ENCODE data around the gene KNOP1.
A peak's percentile ranks its signal among the peaks of the same experiment; 100 is the strongest.

GRCh38 chr16:19700319-19700781 is 17.7 kb downstream of the KNOP1 start:
- TF ChIP-seq, protein P1, sequence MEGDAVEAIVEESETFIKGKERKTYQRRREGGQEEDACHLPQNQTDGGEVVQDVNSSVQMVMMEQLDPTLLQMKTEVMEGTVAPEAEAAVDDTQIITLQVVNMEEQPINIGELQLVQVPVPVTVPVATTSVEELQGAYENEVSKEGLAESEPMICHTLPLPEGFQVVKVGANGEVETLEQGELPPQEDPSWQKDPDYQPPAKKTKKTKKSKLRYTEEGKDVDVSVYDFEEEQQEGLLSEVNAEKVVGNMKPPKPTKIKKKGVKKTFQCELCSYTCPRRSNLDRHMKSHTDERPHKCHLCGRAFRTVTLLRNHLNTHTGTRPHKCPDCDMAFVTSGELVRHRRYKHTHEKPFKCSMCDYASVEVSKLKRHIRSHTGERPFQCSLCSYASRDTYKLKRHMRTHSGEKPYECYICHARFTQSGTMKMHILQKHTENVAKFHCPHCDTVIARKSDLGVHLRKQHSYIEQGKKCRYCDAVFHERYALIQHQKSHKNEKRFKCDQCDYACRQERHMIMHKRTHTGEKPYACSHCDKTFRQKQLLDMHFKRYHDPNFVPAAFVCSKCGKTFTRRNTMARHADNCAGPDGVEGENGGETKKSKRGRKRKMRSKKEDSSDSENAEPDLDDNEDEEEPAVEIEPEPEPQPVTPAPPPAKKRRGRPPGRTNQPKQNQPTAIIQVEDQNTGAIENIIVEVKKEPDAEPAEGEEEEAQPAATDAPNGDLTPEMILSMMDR (IDR thresholded peaks at IDR 0.05; ENCODE audit: extremely low read depth in 1 of 2, insufficient read depth in 1 of 2, low read depth in 1 of 2, low read length in 2 of 2) = no peak
- no peak for TF ChIP-seq POLR2A (IDR thresholded peaks at IDR 0.05; ENCODE audit: low read depth, low read length)
- no peak for TF ChIP-seq POLR2AphosphoS5 (IDR thresholded peaks at IDR 0.05; ENCODE audit: insufficient read depth, low read depth, low read length)
- TF ChIP-seq EZH2 (IDR thresholded peaks at IDR 0.05; ENCODE audit: borderline replicate concordance, low read depth, low read length, severe bottlenecking) = no peak
- peak; percentile 52 for TF ChIP-seq FOS (IDR thresholded peaks at IDR 0.05; ENCODE audit: borderline replicate concordance, insufficient read depth, low read length)
- TF ChIP-seq JUN (IDR thresholded peaks at IDR 0.05; ENCODE audit: borderline replicate concordance, insufficient read depth, insufficient read length, low read depth) = peak; percentile 32
- TF ChIP-seq, protein P2, sequence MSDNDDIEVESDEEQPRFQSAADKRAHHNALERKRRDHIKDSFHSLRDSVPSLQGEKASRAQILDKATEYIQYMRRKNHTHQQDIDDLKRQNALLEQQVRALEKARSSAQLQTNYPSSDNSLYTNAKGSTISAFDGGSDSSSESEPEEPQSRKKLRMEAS (IDR thresholded peaks at IDR 0.05; ENCODE audit: insufficient read depth, insufficient read length) = no peak

Data from endothelial cell of umbilical vein (primary cell).